Upper lobe of left lung (tissue), 6 donors: ENCODE data around the gene TRIM60. TPM values are rescaled to one million over a fixed set of nuclear protein-coding genes. Genes with fewer than 3 reads are reported as not detected.
"Not testable (repeated sequence)": the region's sequence is repeated elsewhere in the genome, so short reads cannot be mapped to it uniquely, and the experiment has no call there.

Source experiments
- ATAC-seq, 2 donors: fragments of 200-7000 bp; cut with Tn5 transposase; one replicate each; pipeline ENCODE4 v1.9.1; 2022; ENCODE audit warnings: mild to moderate bottlenecking in 2 of 2, moderate library complexity in 2 of 2; ENCODE audit not compliant: low FRiP score in 2 of 2
- DNase-seq, 2 donors: peaks; one replicate each; pipeline ENCODE4 v3.0.0-alpha.2; 2019 to 2020
- H3K27ac ChIP-seq, 4 donors: fragments of 200-600 bp; sonication (generic); one replicate each; pipeline ENCODE4 v1.5.1; 2016 to 2019
- H3K27me3 ChIP-seq, 4 donors: fragments of 200-600 bp; sonication (generic); one replicate each; pipeline ENCODE4 v1.5.1; 2017 to 2019
- H3K36me3 ChIP-seq, 4 donors: fragments of 200-600 bp; sonication (generic); one replicate each; pipeline ENCODE4 v1.5.1; 2016 to 2019
- H3K4me1 ChIP-seq, 4 donors: fragments of 200-600 bp; sonication (generic); one replicate each; pipeline ENCODE4 v1.5.1; 2018 to 2019
- H3K4me3 ChIP-seq, 4 donors: fragments of 200-600 bp; sonication (generic); one replicate each; pipeline ENCODE4 v1.5.1; 2017 to 2019; ENCODE audit warnings: mild to moderate bottlenecking in 2 of 4, moderate library complexity in 1 of 4
- H3K9me3 ChIP-seq, 4 donors: fragments of 200-600 bp; sonication (generic); one replicate each; pipeline ENCODE4 v1.5.1; 2018 to 2019
- CTCF ChIP-seq, 6 experiments: fragments of 450-650 bp in 4 of 6; fragments of 200-600 bp in 2 of 6; sonication (generic) in 2 of 6; IDR thresholded peaks; one replicate each; pipeline ENCODE4 v1.5.1; 2016 to 2019; ENCODE audit warnings: antibody characterized with exemption in 6 of 6
- EP300 ChIP-seq, 4 donors: sonication (generic); formaldehyde crosslinking; IDR thresholded peaks; one replicate each; pipeline ENCODE4 v1.5.1; 2017; ENCODE audit warnings: antibody characterized with exemption in 4 of 4, control low read depth in 2 of 4
- POLR2A ChIP-seq, 4 donors: fragments of 450-650 bp; IDR thresholded peaks; one replicate each; pipeline ENCODE4 v1.5.1; 2016 to 2017; ENCODE audit warnings: antibody characterized with exemption in 4 of 4, mild to moderate bottlenecking in 2 of 4
- POLR2AphosphoS5 ChIP-seq, 2 donors: sonication (generic); formaldehyde crosslinking; IDR thresholded peaks; one replicate each; pipeline ENCODE4 v1.5.1; 2017; ENCODE audit warnings: antibody characterized with exemption in 2 of 2
- WGBS, 2 donors: methylation state at CpG; one replicate each; pipeline ENCODE4 v1.1.5; 2017 to 2018; 5-methylcytosine and 5-hydroxymethylcytosine counted together
- total RNA-seq, 6 donors: library from RNA; depleted of rRNA in 4 of 6; stranded (reverse); fragments of >200 nt in 4 of 6; gene quantifications; one replicate each; pipeline versions ENCODE4 v1.1.0 to v1.2.1, GENCODE V29; 2016 to 2021
- donor health status: DM: no; HTN: no; CAD: no; lungs with moderate emphysema.
- donor health status: DM: no; HTN: yes; CAD: no; lungs with severe emphysema.

Gene TRIM60
- total RNA-seq, 6 donors from 2014 or later: not detected

GRCh38 chr4:165058666-165059065 lies 26.9 kb downstream of the TRIM60 start:
- Histone ChIP-seq H3K4me3 (no peak overlapping the region), H3K27ac (no peak overlapping the region), H3K4me1 (no peaks in the 10 kb centered on the region), H3K27me3 (no peaks in the 10 kb centered on the region), H3K36me3 (no peaks in the 10 kb centered on the region), H3K9me3 (no peaks in the 10 kb centered on the region)
- no peak for TF ChIP-seq POLR2A (IDR thresholded peaks at IDR 0.05)
- TF ChIP-seq CTCF (IDR thresholded peaks at IDR 0.05): no peak
- no peak for TF ChIP-seq EP300 (IDR thresholded peaks at IDR 0.05)
- no peak for TF ChIP-seq POLR2AphosphoS5 (IDR thresholded peaks at IDR 0.05)
- no peak for ATAC-seq
- DNase-seq: no peak
- WGBS, 2 donors: 67 to 80% methylated on average over 1 to 2 of the region's 2 CpGs

GRCh38 chr4:165059386-165059785 lies 27.6 kb downstream of the TRIM60 start:
- TF ChIP-seq CTCF (IDR thresholded peaks at IDR 0.05) (no peak), EP300 (IDR thresholded peaks at IDR 0.05) (no peak), POLR2A (IDR thresholded peaks at IDR 0.05) (no peak), POLR2AphosphoS5 (IDR thresholded peaks at IDR 0.05) (no peak)
- no peaks in the 10 kb centered on the region for H3K27me3 ChIP-seq
- no peak overlapping the region for H3K4me3 ChIP-seq
- no peak overlapping the region for H3K27ac ChIP-seq
- no peaks in the 10 kb centered on the region for H3K36me3 ChIP-seq
- ATAC-seq (no peak), DNase-seq (no peak)
- WGBS, 2 donors: 74 to 78% methylated on average over 4 of the region's 4 CpGs
- no peaks in the 10 kb centered on the region for H3K4me1 ChIP-seq
- H3K9me3 ChIP-seq: no peaks in the 10 kb centered on the region

GRCh38 chr4:165060938-165061337 lies 29.1 kb downstream of the TRIM60 start:
- Histone ChIP-seq H3K4me1 (no peaks in the 10 kb centered on the region), H3K27ac (no peak overlapping the region), H3K27me3 (no peaks in the 10 kb centered on the region), H3K4me3 (no peak overlapping the region), H3K9me3 (no peaks in the 10 kb centered on the region), H3K36me3 (no peaks in the 10 kb centered on the region)
- TF ChIP-seq CTCF (IDR thresholded peaks at IDR 0.05) (no peak), POLR2AphosphoS5 (IDR thresholded peaks at IDR 0.05) (no peak), POLR2A (IDR thresholded peaks at IDR 0.05) (no peak), EP300 (IDR thresholded peaks at IDR 0.05) (no peak)
- ATAC-seq: no peak
- WGBS, 2 donors: 73 to 74% methylated on average over 1 of the region's 1 CpG
- no peak for DNase-seq

- H3K4me3 ChIP-seq: no peak overlapping the region
- WGBS, 2 donors: 74 to 78% methylated on average over 1 of the region's 1 CpG
- DNase-seq: no peak
- no peaks in the 10 kb centered on the region for H3K4me1 ChIP-seq
- H3K27me3 ChIP-seq: no peaks in the 10 kb centered on the region
- TF ChIP-seq CTCF (IDR thresholded peaks at IDR 0.05) (no peak), POLR2A (IDR thresholded peaks at IDR 0.05) (no peak)
- no peak for ATAC-seq
- peaks cover 0 to 3% (median 1%) of the 10 kb centered on the region in 4 donors for H3K36me3 ChIP-seq
- no peaks in the 10 kb centered on the region for H3K9me3 ChIP-seq
- no peak overlapping the region for H3K27ac ChIP-seq
Measured at GRCh38 chr4:165070560-165070959, 38.8 kb downstream of the TRIM60 start.

GRCh38 chr4:165073346-165073745 lies 41.5 kb downstream of the TRIM60 start:
- not testable (repeated sequence) for ATAC-seq, H3K4me1 ChIP-seq, DNase-seq, H3K27me3 ChIP-seq, H3K9me3 ChIP-seq, H3K27ac ChIP-seq, H3K4me3 ChIP-seq
- H3K36me3 ChIP-seq: peaks cover 0 to 22% (median 9%) of the 10 kb centered on the region in 4 donors
- 67 to 77% methylated on average over 11 of the region's 11 CpGs for WGBS, 2 donors
